ENCODE measurements around the gene PRKAA2.
"Not testable (repeated sequence)": the region's sequence is repeated elsewhere in the genome, so short reads cannot be mapped to it uniquely, and the experiment has no call there.

- not testable (repeated sequence) for TF ChIP-seq EZH2 (IDR thresholded peaks at IDR 0.05; ENCODE audit: borderline replicate concordance, low read length)
- TF ChIP-seq, protein P1, sequence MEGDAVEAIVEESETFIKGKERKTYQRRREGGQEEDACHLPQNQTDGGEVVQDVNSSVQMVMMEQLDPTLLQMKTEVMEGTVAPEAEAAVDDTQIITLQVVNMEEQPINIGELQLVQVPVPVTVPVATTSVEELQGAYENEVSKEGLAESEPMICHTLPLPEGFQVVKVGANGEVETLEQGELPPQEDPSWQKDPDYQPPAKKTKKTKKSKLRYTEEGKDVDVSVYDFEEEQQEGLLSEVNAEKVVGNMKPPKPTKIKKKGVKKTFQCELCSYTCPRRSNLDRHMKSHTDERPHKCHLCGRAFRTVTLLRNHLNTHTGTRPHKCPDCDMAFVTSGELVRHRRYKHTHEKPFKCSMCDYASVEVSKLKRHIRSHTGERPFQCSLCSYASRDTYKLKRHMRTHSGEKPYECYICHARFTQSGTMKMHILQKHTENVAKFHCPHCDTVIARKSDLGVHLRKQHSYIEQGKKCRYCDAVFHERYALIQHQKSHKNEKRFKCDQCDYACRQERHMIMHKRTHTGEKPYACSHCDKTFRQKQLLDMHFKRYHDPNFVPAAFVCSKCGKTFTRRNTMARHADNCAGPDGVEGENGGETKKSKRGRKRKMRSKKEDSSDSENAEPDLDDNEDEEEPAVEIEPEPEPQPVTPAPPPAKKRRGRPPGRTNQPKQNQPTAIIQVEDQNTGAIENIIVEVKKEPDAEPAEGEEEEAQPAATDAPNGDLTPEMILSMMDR (IDR thresholded peaks at IDR 0.05; ENCODE audit: low read length) = not testable (repeated sequence)
Observed at GRCh38 chr1:56610770-56611169, 34.3 kb upstream of the PRKAA2 start.
